RWPE1 (cell line): ENCODE data around the gene IL31RA.
"Not testable (repeated sequence)": the region's sequence is repeated elsewhere in the genome, so short reads cannot be mapped to it uniquely, and the experiment has no call there.

Experiments used
- CTCF ChIA-PET: fragments of 350-600 bp; sonication (Branson Sonifier 250); formaldehyde crosslinking; extraction: SDS; loops from one replicate; lab custom pipeline; 2021; lab: Yijun Ruan, JAX
- POLR2A ChIA-PET: fragments of 400-600 bp; formaldehyde crosslinking; extraction: SDS; loops from one replicate; lab custom pipeline; 2020; ENCODE audit warnings: antibody characterized with exemption; ENCODE audit not compliant: low non-redundant PET; lab: Yijun Ruan, JAX
- DNase-seq: peaks from one replicate; pipeline ENCODE4 v3.0.0; 2012; ENCODE audit warnings: low spot score
- H3K27ac ChIP-seq: fragments of 450-650 bp; 2 replicates; pipeline ENCODE4 v1.5.1; 2017
- CTCF ChIP-seq: fragments of 450-650 bp; conservative IDR thresholded peaks from 2 replicates; pipeline ENCODE4 v1.5.1; 2017; ENCODE audit warnings: low read depth, mild to moderate bottlenecking

IL31RA gene

GRCh38 chr5:55934720-55935119 lies 83.6 kb downstream of the IL31RA start:
- DNase-seq = no peak
- no peak overlapping the region for H3K27ac ChIP-seq
- ChIA-PET CTCF (interaction anchor here (0.6 to 3.9 kb wide), 6 partner anchors 21 to 725 kb away, joined by 3 to 47 read pairs (median 5); no protein-coding TSS in a partner anchor), POLR2A (interaction anchor here (0.7 kb wide), 1 partner anchor 1084 kb away, joined by 3 read pairs; no protein-coding TSS in a partner anchor)
- no peak for TF ChIP-seq CTCF

DNA sequence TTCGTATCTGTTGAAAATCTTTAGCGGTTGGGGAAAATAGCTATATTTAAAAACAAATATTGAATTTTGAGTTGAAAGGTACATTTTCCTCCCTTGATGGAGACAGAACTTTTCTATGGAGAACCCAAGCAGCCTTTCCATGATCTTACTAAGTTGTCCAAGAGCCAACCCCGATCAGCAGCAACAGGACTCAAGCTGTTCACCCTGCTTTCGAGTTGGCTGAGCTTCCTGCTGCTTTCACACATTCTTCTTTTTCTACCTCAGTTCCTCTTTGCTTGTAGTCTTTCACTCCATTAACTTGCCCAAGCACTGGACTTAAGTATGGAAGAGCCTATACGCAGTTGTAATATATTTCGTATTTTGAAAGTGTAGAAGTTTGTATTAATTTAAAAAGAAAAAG lies 84.2 kb downstream of the IL31RA start:
- POLR2A ChIA-PET = no interaction called here
- CTCF ChIA-PET = interaction anchor here (0.6 to 3.9 kb wide), 10 partner anchors 12 to 902 kb away, joined by 3 to 47 read pairs (median 4); no protein-coding TSS in a partner anchor
- no peak overlapping the region for H3K27ac ChIP-seq
- no peak for DNase-seq
- TF ChIP-seq CTCF = no peak

DNA sequence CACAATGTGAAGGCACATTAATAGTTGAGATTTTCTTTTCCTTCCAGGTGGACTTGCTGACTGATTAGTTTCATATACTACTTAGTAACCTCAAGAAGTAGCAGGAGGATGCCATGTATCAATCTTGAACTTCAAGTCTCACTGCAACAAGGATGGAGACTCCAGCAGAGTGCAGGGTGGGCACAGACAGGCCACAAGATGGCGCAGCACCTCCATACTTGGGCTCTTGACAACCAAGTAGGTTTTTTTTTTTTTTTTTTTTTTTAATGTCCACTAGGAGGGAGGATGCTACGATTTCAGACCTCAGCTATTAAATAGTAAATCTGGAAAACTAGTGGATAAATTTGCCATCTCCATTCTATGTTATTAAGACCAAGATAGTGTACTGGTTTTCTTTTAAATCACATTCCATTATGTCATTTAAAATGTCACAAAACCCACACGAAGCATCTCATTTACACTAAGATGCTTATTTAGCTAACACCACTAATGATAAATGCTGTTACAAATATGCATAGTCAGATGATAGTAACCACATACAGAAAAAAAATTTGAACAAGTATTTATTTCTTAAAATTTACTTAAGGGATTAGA lies 85.0 kb downstream of the IL31RA start:
- ChIA-PET CTCF (interaction anchor here (0.5 to 3.9 kb wide), 35 partner anchors 11 to 1666 kb away, joined by 3 to 47 read pairs (median 3); partner anchors contain the start of gene ANKRD55), POLR2A (no interaction called here)
- TF ChIP-seq CTCF = peak; percentile 98
- H3K27ac ChIP-seq = no peak overlapping the region
- peak; percentile 84 for DNase-seq

- POLR2A ChIA-PET, H3K27ac ChIP-seq, DNase-seq: not testable (repeated sequence)
- CTCF ChIA-PET = interaction anchor here (0.6 to 3.9 kb wide), 4 partner anchors 56 to 930 kb away, joined by 4 to 47 read pairs (median 5); no protein-coding TSS in a partner anchor
Observed at GRCh38 chr5:55937598-55937997, 86.4 kb downstream of the IL31RA start.

DNA sequence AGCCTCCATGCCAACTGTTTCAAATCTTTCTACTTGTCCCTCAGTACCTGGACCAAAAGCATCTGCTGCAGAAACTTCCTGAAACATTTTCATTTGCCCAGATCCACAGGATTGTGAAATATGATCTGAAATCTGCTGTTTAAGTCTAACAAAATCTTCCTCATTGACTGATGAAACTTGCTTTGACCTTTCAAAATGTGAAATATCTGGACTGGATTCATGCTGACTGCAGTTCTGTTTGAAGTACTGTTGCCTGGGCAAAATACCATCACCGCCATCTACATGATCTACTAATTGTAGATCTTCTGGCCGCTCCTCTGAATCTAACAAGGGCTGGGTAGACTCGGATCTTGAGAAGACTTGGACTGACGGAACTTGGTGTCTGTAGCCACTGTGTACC lies 90.0 kb downstream of the IL31RA start:
- H3K27ac ChIP-seq, POLR2A ChIA-PET, CTCF ChIA-PET, DNase-seq: not testable (repeated sequence)

DNA sequence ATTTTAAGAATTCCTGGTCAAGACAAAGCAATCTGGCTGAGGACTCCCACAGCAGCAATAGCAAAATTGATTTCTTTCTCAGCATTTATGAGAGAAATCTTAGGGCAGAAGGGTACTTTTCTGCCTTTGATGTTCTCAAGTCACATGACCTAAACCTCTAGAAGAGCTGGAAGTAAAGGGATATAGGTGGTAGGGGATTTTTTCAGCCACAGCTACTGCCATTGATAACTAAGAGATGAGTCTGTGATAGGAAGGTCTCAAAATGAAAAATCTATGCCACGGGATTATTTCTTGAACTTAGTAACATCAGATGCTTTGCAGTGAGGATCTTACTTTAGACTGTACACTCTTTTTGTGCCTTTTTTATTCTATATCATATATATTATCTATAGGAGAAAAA lies 108.1 kb downstream of the IL31RA start:
- CTCF ChIA-PET = interaction anchor here (0.7 kb wide), 1 partner anchor 1013 kb away, joined by 3 read pairs; no protein-coding TSS in a partner anchor
- POLR2A ChIA-PET = no interaction called here
- no peak for TF ChIP-seq CTCF
- no peak overlapping the region for H3K27ac ChIP-seq
- DNase-seq = no peak

DNA sequence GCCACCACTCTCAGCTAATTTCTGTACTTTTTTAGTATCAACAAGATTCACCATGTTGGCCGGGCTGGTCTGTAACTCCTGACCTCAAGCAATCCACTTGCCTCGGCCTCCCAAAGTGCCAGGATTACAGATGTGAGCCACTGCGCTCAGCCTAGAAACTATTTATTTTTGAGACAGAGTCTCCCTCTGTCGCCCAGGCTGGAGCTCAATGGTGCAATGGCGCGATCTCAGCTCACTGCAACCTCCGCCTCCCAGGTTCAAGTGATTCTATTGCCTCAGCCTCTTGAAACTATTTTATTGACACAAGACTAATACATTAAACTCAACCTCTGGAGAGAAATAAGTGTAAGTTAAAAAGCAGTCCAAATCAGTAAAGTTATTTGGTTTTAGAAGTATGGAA lies 109.6 kb downstream of the IL31RA start:
- no peak for TF ChIP-seq CTCF
- H3K27ac ChIP-seq = no peak overlapping the region
- ChIA-PET POLR2A (no interaction called here), CTCF (interaction anchor here (0.7 to 0.9 kb wide), 2 partner anchors 24 to 241 kb away, joined by 3 read pairs; no protein-coding TSS in a partner anchor)
- no peak for DNase-seq
